CD14-positive monocyte (primary cell): Measurements from ENCODE around the gene TENT4A. TPM values are rescaled to one million over a fixed set of nuclear protein-coding genes. Genes with fewer than 3 reads are reported as not detected.

ENCODE experiments used
- DNase-seq, 3 donors: peaks; one replicate each; pipeline ENCODE4 v3.0.0-alpha.2; 2011 to 2022
- H2AFZ ChIP-seq: 2 replicates; pipeline ENCODE4 v1.6.0; 2012; ENCODE audit warnings: mild to moderate bottlenecking, low read depth, low read length, inconsistent platforms; ENCODE audit not compliant: insufficient read depth, poor library complexity, severe bottlenecking
- H3K27ac ChIP-seq, 2 donors: 1 replicate in 1 of 2; 2 replicates in 1 of 2; pipeline ENCODE4 v1.5.1; 2012 to 2013; ENCODE audit warnings: low read length in 2 of 2, control low read depth in 1 of 2, inconsistent platforms in 1 of 2, low read depth in 1 of 2, mild to moderate bottlenecking in 1 of 2
- H3K27me3 ChIP-seq, 2 donors: one replicate each; pipeline versions ENCODE4 v1.6.0 to v1.6.1; 2011 to 2013; ENCODE audit warnings: low read length in 2 of 2; ENCODE audit not compliant: control insufficient read depth in 2 of 2, insufficient read depth in 2 of 2
- H3K36me3 ChIP-seq, 2 donors: replicated peaks in 1 of 2; 1 replicate in 1 of 2; 2 replicates in 1 of 2; pipeline versions ENCODE4 v1.5.1 to v1.6.1; 2012 to 2013; ENCODE audit warnings: low read length in 2 of 2, control low read depth in 1 of 2, inconsistent platforms in 1 of 2, mild to moderate bottlenecking in 1 of 2; ENCODE audit not compliant: insufficient read depth in 2 of 2, control insufficient read depth in 1 of 2
- H3K4me1 ChIP-seq, 2 donors: 1 replicate in 1 of 2; 2 replicates in 1 of 2; pipeline versions ENCODE4 v1.5.1 to v1.6.1; 2012 to 2013; ENCODE audit warnings: low read length in 2 of 2, control low read depth in 1 of 2, inconsistent platforms in 1 of 2, mild to moderate bottlenecking in 1 of 2, moderate library complexity in 1 of 2; ENCODE audit not compliant: insufficient read depth in 2 of 2, control insufficient read depth in 1 of 2
- H3K4me2 ChIP-seq: replicated peaks from 2 replicates; pipeline ENCODE3; 2012; ENCODE audit warnings: low read length, moderate library complexity, mild to moderate bottlenecking; ENCODE audit not compliant: poor library complexity, severe bottlenecking; ENCODE audit errors: extremely low read depth
- H3K4me3 ChIP-seq, 3 experiments: fragments of 200-600 bp in 1 of 3; sonication (generic) in 1 of 3; replicated peaks in 1 of 3; 1 replicate in 2 of 3; 2 replicates in 1 of 3; pipeline ENCODE4 v1.5.1; 2011 to 2013; ENCODE audit warnings: low read length in 3 of 3, mild to moderate bottlenecking in 3 of 3, control low read depth in 2 of 3, low read depth in 2 of 3, inconsistent platforms in 1 of 3, moderate library complexity in 1 of 3
- H3K79me2 ChIP-seq: 2 replicates; pipeline ENCODE4 v1.6.0; 2012; ENCODE audit warnings: mild to moderate bottlenecking, control low read depth, inconsistent platforms, low read length, moderate library complexity; ENCODE audit not compliant: insufficient read depth
- H3K9ac ChIP-seq: 2 replicates; pipeline ENCODE4 v1.6.0; 2017; ENCODE audit warnings: low read length, mild to moderate bottlenecking; ENCODE audit not compliant: insufficient read depth, poor library complexity, severe bottlenecking
- H3K9me3 ChIP-seq, 2 donors: replicated peaks in 1 of 2; 1 replicate in 1 of 2; 2 replicates in 1 of 2; pipeline versions ENCODE4 v1.5.1 to v1.6.1; 2012 to 2013; ENCODE audit warnings: low read length in 2 of 2, control low read depth in 1 of 2; ENCODE audit not compliant: control insufficient read depth in 1 of 2, insufficient read depth in 1 of 2
- H4K20me1 ChIP-seq: 2 replicates; pipeline ENCODE4 v1.6.0; 2012; ENCODE audit warnings: mild to moderate bottlenecking, low read length, control low read depth, moderate library complexity; ENCODE audit not compliant: insufficient read depth
- H3K27ac Mint-ChIP-seq, 7 donors: one replicate each; pipeline ENCODE4 v1.8.0; 2020; ENCODE audit warnings: mild to moderate bottlenecking in 7 of 7, mixed read lengths in 7 of 7, moderate library complexity in 6 of 7, inconsistent platforms in 2 of 7
- H3K27me3 Mint-ChIP-seq, 3 donors: one replicate each; pipeline ENCODE4 v1.8.0; 2021 to 2022; ENCODE audit warnings: low read depth in 3 of 3, mild to moderate bottlenecking in 3 of 3, mixed read lengths in 3 of 3, moderate library complexity in 3 of 3, inconsistent platforms in 1 of 3
- H3K36me3 Mint-ChIP-seq, 2 donors: one replicate each; pipeline ENCODE4 v1.8.0; 2020; ENCODE audit warnings: mixed read lengths in 2 of 2, inconsistent platforms in 1 of 2, mild to moderate bottlenecking in 1 of 2
- H3K4me1 Mint-ChIP-seq: one replicate; pipeline ENCODE4 v1.8.0; 2020; ENCODE audit warnings: mild to moderate bottlenecking, mixed read lengths
- H3K4me3 Mint-ChIP-seq, 2 donors: one replicate each; pipeline ENCODE4 v1.8.0; 2020; ENCODE audit warnings: mild to moderate bottlenecking in 2 of 2, mixed read lengths in 2 of 2, moderate library complexity in 1 of 2
- H3K9me3 Mint-ChIP-seq, 7 donors: one replicate each; pipeline ENCODE4 v1.8.0; 2020 to 2022; ENCODE audit warnings: mixed read lengths in 7 of 7, mild to moderate bottlenecking in 6 of 7, moderate library complexity in 6 of 7, inconsistent platforms in 2 of 7
- WGBS: methylation state at CpG from one replicate; pipeline ENCODE4 v1.1.5; 2013; ENCODE audit warnings: missing lambda C conversion rate; ENCODE audit not compliant: insufficient coverage; 5-methylcytosine and 5-hydroxymethylcytosine counted together
- intact Hi-C, 2 donors: fragments of 100-400 bp; cut with micrococcal nuclease; formaldehyde crosslinking; loops; one replicate each; pipeline versions ENCODE4 v1.15.0 to v1.15.1; 2023
- polyA plus RNA-seq, 3 donors: library from polyadenylated mRNA; depleted of rRNA in 1 of 3; unstranded in 2 of 3; stranded (reverse) in 1 of 3; fragments of 300-500 nt in 2 of 3; fragments of >200 nt in 1 of 3; fragmentation: Illumina TruSeq in 2 of 3; gene quantifications; 1 replicate in 2 of 3; 2 replicates in 1 of 3; pipeline ENCODE4 v1.2.3, GENCODE V29; 2012 to 2021
- TF ChIP-seq, protein P1 (sequence below): fragments of 200-600 bp; IDR thresholded peaks from one replicate; pipeline ENCODE4 v1.8.0; 2022; ENCODE audit warnings: antibody characterized with exemption, mild to moderate bottlenecking

The TENT4A gene
- polyA plus RNA-seq, 3 donors = 0.17 to 15.6 (median 0.44) TPM

GRCh38 chr5:6750951-6751685, 37.9 kb downstream of the TENT4A start:
- Mint-ChIP-seq H3K27ac (peak overlapping the region in 1 of 7 donors; percentile 27), H3K9me3 (no peaks in the 10 kb centered on the region), H3K4me1 (no peaks in the 10 kb centered on the region), H3K27me3 (peaks cover 0 to 2% (median 2%) of the 10 kb centered on the region in 3 donors), H3K4me3 (no peak overlapping the region), H3K36me3 (peaks cover 88 to 95% of the 10 kb centered on the region in 2 donors)
- no peak overlapping the region for H3K9ac ChIP-seq
- no peaks in the 10 kb centered on the region for H3K27me3 ChIP-seq
- WGBS = 92% methylated on average over 12 of the region's 18 CpGs
- H2AFZ ChIP-seq = no peak overlapping the region
- peaks cover 25% of the 10 kb centered on the region for H3K79me2 ChIP-seq
- H3K4me2 ChIP-seq = no peak overlapping the region
- intact Hi-C loops = no loop called here
- TF ChIP-seq, protein P1, sequence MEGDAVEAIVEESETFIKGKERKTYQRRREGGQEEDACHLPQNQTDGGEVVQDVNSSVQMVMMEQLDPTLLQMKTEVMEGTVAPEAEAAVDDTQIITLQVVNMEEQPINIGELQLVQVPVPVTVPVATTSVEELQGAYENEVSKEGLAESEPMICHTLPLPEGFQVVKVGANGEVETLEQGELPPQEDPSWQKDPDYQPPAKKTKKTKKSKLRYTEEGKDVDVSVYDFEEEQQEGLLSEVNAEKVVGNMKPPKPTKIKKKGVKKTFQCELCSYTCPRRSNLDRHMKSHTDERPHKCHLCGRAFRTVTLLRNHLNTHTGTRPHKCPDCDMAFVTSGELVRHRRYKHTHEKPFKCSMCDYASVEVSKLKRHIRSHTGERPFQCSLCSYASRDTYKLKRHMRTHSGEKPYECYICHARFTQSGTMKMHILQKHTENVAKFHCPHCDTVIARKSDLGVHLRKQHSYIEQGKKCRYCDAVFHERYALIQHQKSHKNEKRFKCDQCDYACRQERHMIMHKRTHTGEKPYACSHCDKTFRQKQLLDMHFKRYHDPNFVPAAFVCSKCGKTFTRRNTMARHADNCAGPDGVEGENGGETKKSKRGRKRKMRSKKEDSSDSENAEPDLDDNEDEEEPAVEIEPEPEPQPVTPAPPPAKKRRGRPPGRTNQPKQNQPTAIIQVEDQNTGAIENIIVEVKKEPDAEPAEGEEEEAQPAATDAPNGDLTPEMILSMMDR = no peak
- no peaks in the 10 kb centered on the region for H3K4me1 ChIP-seq
- no peak overlapping the region for H3K4me3 ChIP-seq
- peaks cover 92 to 100% of the 10 kb centered on the region in 2 donors for H3K36me3 ChIP-seq
- H3K27ac ChIP-seq = no peak overlapping the region
- peaks cover 21% of the 10 kb centered on the region for H4K20me1 ChIP-seq
- no peaks in the 10 kb centered on the region for H3K9me3 ChIP-seq
- DNase-seq = no peak

DNA sequence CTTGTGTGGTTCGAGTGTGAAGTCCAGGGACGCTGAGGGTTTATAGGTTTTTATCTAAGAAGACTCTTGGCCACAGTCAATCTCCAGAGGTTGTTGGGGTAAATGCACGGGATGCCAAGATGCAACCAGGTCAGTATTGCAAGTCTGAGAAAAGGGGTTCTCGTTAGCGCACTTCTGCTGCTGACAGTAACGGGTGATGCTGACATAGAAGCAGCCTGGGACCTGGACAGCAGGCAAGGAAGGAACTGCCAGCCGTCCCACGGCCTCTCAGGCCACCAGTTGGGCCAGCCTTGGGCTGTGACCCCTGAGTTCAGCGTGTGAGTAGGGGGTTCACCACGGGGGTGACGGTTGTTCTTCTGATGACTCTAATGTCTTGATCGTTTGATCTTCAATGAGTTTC, 39.0 kb downstream of the TENT4A start:
- Histone ChIP-seq H3K9me3 (no peaks in the 10 kb centered on the region), H3K36me3 (peaks cover 91 to 100% of the 10 kb centered on the region in 2 donors), H3K9ac (no peak overlapping the region), H4K20me1 (peaks cover 15% of the 10 kb centered on the region), H3K79me2 (peaks cover 15% of the 10 kb centered on the region), H3K4me1 (no peaks in the 10 kb centered on the region), H3K4me2 (no peak overlapping the region), H3K27me3 (no peaks in the 10 kb centered on the region), H3K4me3 (no peak overlapping the region), H3K27ac (no peak overlapping the region), H2AFZ (no peak overlapping the region)
- H3K27ac Mint-ChIP-seq = no peak overlapping the region
- H3K4me1 Mint-ChIP-seq = no peaks in the 10 kb centered on the region
- no peaks in the 10 kb centered on the region for H3K9me3 Mint-ChIP-seq
- TF ChIP-seq, protein P1 = no peak
- peaks cover 90 to 94% of the 10 kb centered on the region in 2 donors for H3K36me3 Mint-ChIP-seq
- H3K4me3 Mint-ChIP-seq = no peak overlapping the region
- WGBS = 99% methylated on average over 9 of the region's 12 CpGs
- H3K27me3 Mint-ChIP-seq = peaks cover 0 to 2% (median 2%) of the 10 kb centered on the region in 3 donors
- DNase-seq = no peak
- intact Hi-C loops = no loop called here
